Activated naive CD4-positive, alpha-beta T cell treated with anti-CD3 and anti-CD28 coated beads, Interleukin-2, amount 50 U/mL, for 24 hours (primary cell): Measurements from ENCODE around the gene TTPAL.
A peak's percentile ranks its signal among the peaks of the same experiment; 100 is the strongest.

Experiments used
- H3K27ac Mint-ChIP-seq: one replicate; pipeline ENCODE4 v1.8.0; 2021; ENCODE audit warnings: mild to moderate bottlenecking, mixed read lengths
- H3K27me3 Mint-ChIP-seq: one replicate; pipeline ENCODE4 v1.8.0; 2021; ENCODE audit warnings: mixed read lengths
- H3K36me3 Mint-ChIP-seq: one replicate; pipeline ENCODE4 v1.8.0; 2021; ENCODE audit warnings: mixed read lengths
- H3K4me1 Mint-ChIP-seq: one replicate; pipeline ENCODE4 v1.8.0; 2021; ENCODE audit warnings: mixed read lengths
- H3K4me3 Mint-ChIP-seq: one replicate; pipeline ENCODE4 v1.8.0; 2021; ENCODE audit warnings: mild to moderate bottlenecking, mixed read lengths
- H3K9me3 Mint-ChIP-seq: one replicate; pipeline ENCODE4 v1.8.0; 2021; ENCODE audit warnings: mixed read lengths

TTPAL gene

GRCh38 chr20:44496976-44497375 is 21.3 kb downstream of the TTPAL start:
- peaks cover 28% of the 10 kb centered on the region for H3K36me3 Mint-ChIP-seq
- H3K4me1 Mint-ChIP-seq = peaks cover 40% of the 10 kb centered on the region
- peak overlapping the region; percentile 88 for H3K27ac Mint-ChIP-seq
- H3K4me3 Mint-ChIP-seq = peak overlapping the region; percentile 31
- no peaks in the 10 kb centered on the region for H3K27me3 Mint-ChIP-seq
- no peaks in the 10 kb centered on the region for H3K9me3 Mint-ChIP-seq

- H3K27ac Mint-ChIP-seq = peak overlapping the region; percentile 63
- H3K9me3 Mint-ChIP-seq = no peaks in the 10 kb centered on the region
- no peaks in the 10 kb centered on the region for H3K27me3 Mint-ChIP-seq
- H3K36me3 Mint-ChIP-seq = peaks cover 26% of the 10 kb centered on the region
- H3K4me1 Mint-ChIP-seq = peaks cover 37% of the 10 kb centered on the region
- no peak overlapping the region for H3K4me3 Mint-ChIP-seq
Observed at GRCh38 chr20:44497761-44498160, 22.1 kb downstream of the TTPAL start.

GRCh38 chr20:44500221-44500620 is 24.5 kb downstream of the TTPAL start:
- no peaks in the 10 kb centered on the region for H3K27me3 Mint-ChIP-seq
- peak overlapping the region; percentile 6 for H3K27ac Mint-ChIP-seq
- peaks cover 33% of the 10 kb centered on the region for H3K4me1 Mint-ChIP-seq
- H3K36me3 Mint-ChIP-seq = peaks cover 22% of the 10 kb centered on the region
- no peaks in the 10 kb centered on the region for H3K9me3 Mint-ChIP-seq
- H3K4me3 Mint-ChIP-seq = no peak overlapping the region

- no peaks in the 10 kb centered on the region for H3K27me3 Mint-ChIP-seq
- H3K4me3 Mint-ChIP-seq = no peak overlapping the region
- peaks cover 17% of the 10 kb centered on the region for H3K36me3 Mint-ChIP-seq
- no peaks in the 10 kb centered on the region for H3K9me3 Mint-ChIP-seq
- peak overlapping the region; percentile 42 for H3K27ac Mint-ChIP-seq
- H3K4me1 Mint-ChIP-seq = peaks cover 21% of the 10 kb centered on the region
Observed at GRCh38 chr20:44501448-44501847, 25.8 kb downstream of the TTPAL start.

- no peaks in the 10 kb centered on the region for H3K9me3 Mint-ChIP-seq
- H3K27me3 Mint-ChIP-seq = no peaks in the 10 kb centered on the region
- H3K4me1 Mint-ChIP-seq = peaks cover 6% of the 10 kb centered on the region
- peak overlapping the region; percentile 72 for H3K27ac Mint-ChIP-seq
- H3K4me3 Mint-ChIP-seq = no peak overlapping the region
- peaks cover 16% of the 10 kb centered on the region for H3K36me3 Mint-ChIP-seq
Observed at GRCh38 chr20:44502968-44503367, 27.3 kb downstream of the TTPAL start.

- Mint-ChIP-seq H3K27me3 (no peaks in the 10 kb centered on the region), H3K36me3 (peaks cover 8% of the 10 kb centered on the region), H3K4me1 (no peaks in the 10 kb centered on the region), H3K4me3 (no peak overlapping the region), H3K9me3 (no peaks in the 10 kb centered on the region), H3K27ac (no peak overlapping the region)
Observed at GRCh38 chr20:44504402-44505307, 29.0 kb downstream of the TTPAL start.

GRCh38 chr20:44509762-44510161 is 34.1 kb downstream of the TTPAL start:
- Mint-ChIP-seq H3K27ac (no peak overlapping the region), H3K36me3 (peaks cover 4% of the 10 kb centered on the region)

GRCh38 chr20:44513871-44514270 is 38.2 kb downstream of the TTPAL start:
- Mint-ChIP-seq H3K9me3 (no peaks in the 10 kb centered on the region), H3K36me3 (peaks cover 4% of the 10 kb centered on the region), H3K27me3 (no peaks in the 10 kb centered on the region), H3K27ac (peak overlapping the region; percentile 55), H3K4me1 (peaks cover 55% of the 10 kb centered on the region), H3K4me3 (no peak overlapping the region)

More at GRCh38 chr20:44509762-44510161, 34.1 kb downstream of the TTPAL start:
- no peak overlapping the region for H3K4me3 Mint-ChIP-seq
- no peaks in the 10 kb centered on the region for H3K9me3 Mint-ChIP-seq
- peaks cover 22% of the 10 kb centered on the region for H3K4me1 Mint-ChIP-seq
- no peaks in the 10 kb centered on the region for H3K27me3 Mint-ChIP-seq

GRCh38 chr20:44516491-44516890 is 40.8 kb downstream of the TTPAL start:
- Mint-ChIP-seq H3K4me1 (peaks cover 71% of the 10 kb centered on the region), H3K27ac (no peak overlapping the region), H3K27me3 (no peaks in the 10 kb centered on the region), H3K36me3 (peaks cover 2% of the 10 kb centered on the region), H3K9me3 (no peaks in the 10 kb centered on the region), H3K4me3 (no peak overlapping the region)

GRCh38 chr20:44517454-44517853 is 41.8 kb downstream of the TTPAL start:
- peaks cover 2% of the 10 kb centered on the region for H3K36me3 Mint-ChIP-seq
- peaks cover 75% of the 10 kb centered on the region for H3K4me1 Mint-ChIP-seq
- no peaks in the 10 kb centered on the region for H3K27me3 Mint-ChIP-seq
- H3K9me3 Mint-ChIP-seq = no peaks in the 10 kb centered on the region
- peak overlapping the region; percentile 15 for H3K4me3 Mint-ChIP-seq
- H3K27ac Mint-ChIP-seq = peak overlapping the region; percentile 41

DNA sequence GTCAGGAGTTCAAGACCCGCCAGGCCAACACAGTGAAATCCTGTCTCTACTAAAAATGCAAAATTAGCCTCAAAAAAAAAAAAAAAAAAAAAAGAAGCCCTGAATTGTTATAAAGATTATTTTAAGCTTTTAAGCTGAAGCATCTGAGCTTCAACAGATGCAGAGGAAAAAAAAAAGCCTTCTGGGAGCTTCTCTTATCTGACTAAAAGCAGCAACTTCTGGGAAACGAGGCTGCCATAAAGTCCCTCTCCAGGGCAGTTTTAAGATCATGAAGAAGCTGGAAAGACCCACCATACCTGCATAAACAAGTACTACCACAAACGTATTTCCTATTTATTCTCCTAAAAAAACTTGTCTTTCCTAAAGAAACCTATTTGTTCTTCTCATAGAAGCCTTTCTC is 42.6 kb downstream of the TTPAL start:
- Mint-ChIP-seq H3K27me3 (no peaks in the 10 kb centered on the region), H3K4me3 (no peak overlapping the region), H3K4me1 (peaks cover 77% of the 10 kb centered on the region), H3K9me3 (no peaks in the 10 kb centered on the region), H3K27ac (peak overlapping the region; percentile 41), H3K36me3 (no peaks in the 10 kb centered on the region)

DNA sequence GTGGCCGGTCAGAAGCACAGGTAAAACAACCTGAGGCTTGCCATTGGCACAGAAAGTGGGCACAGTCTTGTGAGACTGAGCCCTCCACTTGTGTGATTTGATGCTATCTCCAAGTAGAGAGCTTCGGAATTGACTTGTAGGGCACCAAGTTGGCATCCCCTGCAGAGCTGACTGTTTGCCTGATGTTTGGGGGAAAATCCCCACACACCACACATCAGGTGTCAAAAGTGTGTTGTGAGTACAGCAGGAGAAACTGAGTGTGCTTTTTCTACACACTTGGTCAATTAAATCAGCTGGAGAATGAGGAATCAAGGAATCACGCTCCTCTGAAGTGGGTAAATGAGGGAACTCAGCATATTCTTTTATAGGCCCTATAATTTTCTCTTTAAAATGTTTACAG is 45.2 kb downstream of the TTPAL start:
- peaks cover 69% of the 10 kb centered on the region for H3K4me1 Mint-ChIP-seq
- H3K36me3 Mint-ChIP-seq = no peaks in the 10 kb centered on the region
- H3K27ac Mint-ChIP-seq = no peak overlapping the region
- no peaks in the 10 kb centered on the region for H3K9me3 Mint-ChIP-seq
- H3K27me3 Mint-ChIP-seq = no peaks in the 10 kb centered on the region
- H3K4me3 Mint-ChIP-seq = peak overlapping the region; percentile 88

DNA sequence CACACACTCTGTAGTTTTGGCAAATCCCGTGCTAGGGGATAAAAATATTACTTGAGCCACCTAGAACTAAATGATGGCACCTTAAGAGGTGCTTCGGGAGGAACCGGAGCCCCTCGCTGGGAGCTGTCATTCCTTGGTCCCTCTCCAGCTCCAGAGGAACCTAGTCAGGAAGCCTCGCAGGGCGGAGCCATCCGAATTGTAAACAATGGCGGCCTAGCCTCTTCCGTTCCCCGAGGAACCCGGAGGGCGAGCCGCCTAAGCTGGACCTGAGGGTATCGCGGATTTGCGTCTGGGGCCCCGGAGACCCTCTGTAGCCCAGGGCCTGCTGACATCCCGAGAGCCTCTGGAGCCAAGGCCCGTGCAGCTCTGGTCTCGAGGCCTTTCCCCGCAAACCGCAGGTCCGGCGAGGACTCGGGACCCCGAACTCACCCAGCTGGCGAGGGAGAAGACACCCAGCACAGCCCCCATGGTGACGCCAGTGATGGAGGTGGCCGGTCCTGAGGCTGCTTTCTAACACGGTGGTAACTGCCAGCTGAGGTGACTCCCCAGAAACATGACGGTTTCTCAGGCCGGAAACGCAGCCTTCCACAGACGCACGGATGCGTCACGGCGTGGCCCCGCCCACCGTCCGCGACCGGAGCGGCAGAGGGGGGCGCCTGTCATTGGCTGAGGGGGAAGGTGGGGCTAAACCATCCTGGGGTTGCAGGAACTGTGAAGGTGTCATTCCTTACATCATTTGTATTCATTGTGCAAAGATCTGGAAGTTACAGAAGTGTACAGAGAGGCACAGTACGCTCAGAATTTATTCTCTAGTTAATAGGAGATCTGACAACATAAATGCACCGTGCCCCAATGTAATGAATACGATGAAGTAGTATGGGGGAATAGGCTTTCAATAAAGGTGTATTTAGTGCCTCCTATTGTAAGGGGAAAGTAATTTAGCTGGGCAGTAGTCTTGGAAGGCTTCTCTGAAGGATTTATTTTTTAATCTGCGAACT is 46.1 kb downstream of the TTPAL start, which contains the start of gene SERINC3:
SERINC3 (minus strand) TSS at position 587 of the 998 bp plus-strand sequence; CDS start at position 468, 119 bp downstream.
- Mint-ChIP-seq H3K4me3 (peak within 1 kb of the TSS; percentile 88), H3K36me3 (no peaks in the 10 kb centered on the region)

DNA sequence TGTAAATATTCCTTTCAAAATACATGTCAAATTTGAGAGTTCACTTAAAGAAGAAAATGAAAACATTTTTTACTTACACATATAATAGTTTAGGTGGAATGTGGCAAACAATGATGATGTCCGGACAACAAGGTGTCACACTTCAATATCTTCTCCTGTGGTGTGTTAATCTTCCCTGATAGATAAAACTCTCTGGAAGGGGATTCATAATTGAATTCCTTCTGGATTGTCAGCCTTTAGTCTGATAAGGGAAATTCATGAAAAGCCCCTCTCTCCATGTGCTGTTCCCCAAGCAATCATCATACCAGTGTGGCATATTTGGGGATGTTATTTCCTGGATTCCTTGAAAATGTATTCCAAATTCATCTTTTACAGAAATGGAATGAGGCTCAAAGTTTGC is 47.2 kb downstream of the TTPAL start:
- Mint-ChIP-seq H3K9me3 (no peaks in the 10 kb centered on the region), H3K4me1 (peaks cover 55% of the 10 kb centered on the region), H3K4me3 (peak overlapping the region; percentile 88), H3K36me3 (no peaks in the 10 kb centered on the region), H3K27me3 (no peaks in the 10 kb centered on the region), H3K27ac (peak overlapping the region; percentile 90)

More for the DNA sequence above, 46.1 kb downstream of the TTPAL start, which contains the start of gene SERINC3:
- Mint-ChIP-seq H3K27me3 (no peaks in the 10 kb centered on the region), H3K4me1 (peaks cover 66% of the 10 kb centered on the region), H3K27ac (peak within 1 kb of the TSS; percentile 90), H3K9me3 (no peaks in the 10 kb centered on the region)

DNA sequence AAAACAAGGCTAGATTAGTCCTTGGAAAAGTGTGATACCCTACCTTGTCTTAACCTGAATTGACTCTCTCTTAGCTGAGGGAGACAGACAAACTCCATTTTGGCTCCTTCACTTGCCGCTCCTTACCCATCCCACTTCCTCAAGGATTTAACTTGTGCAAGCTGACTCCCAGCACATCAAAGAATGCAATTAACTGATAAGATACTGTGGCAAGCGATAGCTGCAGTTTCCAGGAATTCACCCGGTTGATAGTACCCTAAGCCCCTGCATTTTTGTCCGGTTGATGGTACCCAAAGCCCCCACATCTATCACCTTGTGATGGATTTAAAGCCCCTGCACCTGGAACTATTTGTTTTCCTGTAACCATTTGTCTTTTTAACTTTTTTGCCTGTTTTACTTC is 48.1 kb downstream of the TTPAL start:
- H3K27ac Mint-ChIP-seq = peak overlapping the region; percentile 90
- no peak overlapping the region for H3K4me3 Mint-ChIP-seq
- no peaks in the 10 kb centered on the region for H3K36me3 Mint-ChIP-seq
- no peaks in the 10 kb centered on the region for H3K27me3 Mint-ChIP-seq
- no peaks in the 10 kb centered on the region for H3K9me3 Mint-ChIP-seq
- H3K4me1 Mint-ChIP-seq = peaks cover 47% of the 10 kb centered on the region
